PC-9 (cell line): Measurements from ENCODE around the gene TMEM267. TPM values are rescaled to one million over a fixed set of nuclear protein-coding genes. Genes with fewer than 3 reads are reported as not detected.

Source experiments
- BruUV-seq: library from RNA; stranded (reverse); fragments of 400-500 nt; replicated peaks from 2 replicates; lab custom pipeline; 2021; lab: Mats Ljungman, UMichigan
- CTCF ChIA-PET: fragments of 300-600 bp; sonication (Branson Sonifier 250); formaldehyde crosslinking; loops from one replicate; lab custom pipeline; 2022; ENCODE audit warnings: antibody characterized with exemption; lab: Charles Lee
- POLR2A ChIA-PET: fragments of 300-600 bp; sonication (Branson Sonifier 250); formaldehyde crosslinking; loops from one replicate; lab custom pipeline; 2022; ENCODE audit warnings: antibody characterized with exemption; ENCODE audit not compliant: unreplicated experiment; lab: Charles Lee
- DNase-seq, 2 experiments: peaks; one replicate each; pipeline versions ENCODE4 v3.0.0 to v3.0.0-alpha.2; 2015 to 2022; ENCODE audit warnings: mixed read lengths in 1 of 2
- H2AFZ ChIP-seq: fragments of 200-600 bp; sonication (generic); 2 replicates; pipeline ENCODE4 v1.8.1; 2017; ENCODE audit warnings: antibody characterized with exemption
- H3F3A ChIP-seq: fragments of 200-600 bp; sonication (generic); 2 replicates; pipeline ENCODE4 v1.8.1; 2017; ENCODE audit warnings: antibody characterized with exemption, mild to moderate bottlenecking, low read depth; ENCODE audit not compliant: insufficient read depth
- H3K27ac ChIP-seq: fragments of 200-600 bp; sonication (generic); 2 replicates; pipeline ENCODE4 v1.6.1; 2016; ENCODE audit warnings: mixed run types
- H3K27me3 ChIP-seq: fragments of 200-600 bp; sonication (generic); 2 replicates; pipeline ENCODE4 v1.6.1; 2016; ENCODE audit warnings: low read depth, mixed run types; ENCODE audit not compliant: insufficient read depth
- H3K36me3 ChIP-seq: fragments of 200-600 bp; sonication (generic); 2 replicates; pipeline ENCODE4 v1.6.1; 2016; ENCODE audit warnings: low read depth, mixed run types
- H3K4me1 ChIP-seq: fragments of 200-600 bp; sonication (generic); replicated peaks from 2 replicates; pipeline ENCODE4 v1.6.1; 2016; ENCODE audit warnings: mixed run types; ENCODE audit not compliant: insufficient read depth
- H3K4me2 ChIP-seq: fragments of 200-600 bp; sonication (generic); 2 replicates; pipeline ENCODE4 v1.6.1; 2017; ENCODE audit warnings: mixed run types
- H3K4me3 ChIP-seq: fragments of 200-600 bp; sonication (generic); 2 replicates; pipeline ENCODE4 v1.6.1; 2016; ENCODE audit warnings: mixed run types
- H3K79me2 ChIP-seq: fragments of 200-600 bp; sonication (generic); 2 replicates; pipeline ENCODE4 v1.6.1; 2017; ENCODE audit warnings: low read depth, mixed run types
- H3K9me2 ChIP-seq: fragments of 200-600 bp; sonication (generic); 2 replicates; pipeline ENCODE4 v1.8.1; 2017; ENCODE audit warnings: mild to moderate bottlenecking; ENCODE audit not compliant: insufficient read depth
- H3K9me3 ChIP-seq: fragments of 200-600 bp; sonication (generic); 2 replicates; pipeline ENCODE4 v1.8.1; 2016; ENCODE audit warnings: low read depth; ENCODE audit not compliant: insufficient read depth
- H4K20me1 ChIP-seq: fragments of 200-600 bp; sonication (generic); 2 replicates; pipeline ENCODE4 v1.8.1; 2017; ENCODE audit not compliant: insufficient read depth
- CTCF ChIP-seq: fragments of 200-600 bp; sonication (generic); conservative IDR thresholded peaks from 2 replicates; pipeline ENCODE4 v1.6.1; 2017; ENCODE audit warnings: mixed run types, antibody characterized with exemption, mild to moderate bottlenecking, moderate library complexity
- EZH2 ChIP-seq: fragments of 200-600 bp; sonication (generic); IDR thresholded peaks from 2 replicates; pipeline ENCODE4 v1.8.0; 2017; ENCODE audit warnings: antibody characterized with exemption, low read depth
- intact Hi-C: fragments of 100-400 bp; cut with micrococcal nuclease; formaldehyde crosslinking; loops from one replicate; pipeline ENCODE4 v1.10.0; 2022; ENCODE audit not compliant: unreplicated experiment
- total RNA-seq: library from RNA; stranded (reverse); gene quantifications from 2 replicates; pipeline ENCODE4 v1.2.3, GENCODE V29; 2021

Gene TMEM267
- total RNA-seq, 1 experiment from 2014 or later = 30.2 TPM

- H3K4me3 ChIP-seq = no peak overlapping the region
- H2AFZ ChIP-seq = no peak overlapping the region
- ChIA-PET CTCF (interaction anchor here (0.7 to 0.9 kb wide), 3 partner anchors 62 to 380 kb away, joined by 3 to 4 read pairs (median 4); partner anchors contain the start of gene TMEM267), POLR2A (interaction anchor here (0.5 to 0.7 kb wide), 4 partner anchors 9 to 102 kb away, joined by 3 to 10 read pairs (median 7); partner anchors contain the start of gene TMEM267)
- no peaks in the 10 kb centered on the region for H3K9me3 ChIP-seq
- H3K27ac ChIP-seq = peak overlapping the region; percentile 68
- no peak for TF ChIP-seq EZH2
- TF ChIP-seq CTCF = no peak
- no TSS peak for BruUV-seq
- H3K4me2 ChIP-seq = peak overlapping the region; percentile 50
- peak; percentile 56 to 95 for DNase-seq
- H3K9me2 ChIP-seq = no peaks in the 10 kb centered on the region
- H4K20me1 ChIP-seq = no peaks in the 10 kb centered on the region
- peaks cover 43% of the 10 kb centered on the region for H3K4me1 ChIP-seq
- no peaks in the 10 kb centered on the region for H3K36me3 ChIP-seq
- peaks cover 34% of the 10 kb centered on the region for H3F3A ChIP-seq
- H3K79me2 ChIP-seq = no peaks in the 10 kb centered on the region
- no peaks in the 10 kb centered on the region for H3K27me3 ChIP-seq
- intact Hi-C loops = loop anchor here (1.0 to 2.0 kb wide), 2 partner anchors 10 to 109 kb away; partner anchors contain the start of gene HMGCS1
Measured at GRCh38 chr5:43422143-43422542, 61.5 kb downstream of the TMEM267 start.

- Histone ChIP-seq H3K27me3 (no peaks in the 10 kb centered on the region), H3K27ac (peak overlapping the region; percentile 68)
Measured at GRCh38 chr5:43421450-43422133, 62.1 kb downstream of the TMEM267 start.

GRCh38 chr5:43420241-43420640 lies 63.4 kb downstream of the TMEM267 start:
- no peak overlapping the region for H3K27ac ChIP-seq
- H3K4me2 ChIP-seq = no peak overlapping the region
- H2AFZ ChIP-seq = no peak overlapping the region
- ChIA-PET POLR2A (no interaction called here), CTCF (no interaction called here)
- no TSS peak for BruUV-seq
- H3K4me1 ChIP-seq = peaks cover 39% of the 10 kb centered on the region
- no peak for TF ChIP-seq CTCF
- TF ChIP-seq EZH2 = no peak
- H3K27me3 ChIP-seq = no peaks in the 10 kb centered on the region
- no peaks in the 10 kb centered on the region for H3K36me3 ChIP-seq
- H3F3A ChIP-seq = peaks cover 22% of the 10 kb centered on the region
- intact Hi-C loops = no loop called here
- no peaks in the 10 kb centered on the region for H3K79me2 ChIP-seq
- no peak overlapping the region for H3K4me3 ChIP-seq
- H4K20me1 ChIP-seq = no peaks in the 10 kb centered on the region
- H3K9me2 ChIP-seq = no peaks in the 10 kb centered on the region
- no peaks in the 10 kb centered on the region for H3K9me3 ChIP-seq
- no peak for DNase-seq

More at GRCh38 chr5:43421450-43422133, 62.1 kb downstream of the TMEM267 start:
- no peaks in the 10 kb centered on the region for H3K9me3 ChIP-seq
- H3K79me2 ChIP-seq = no peaks in the 10 kb centered on the region
- H3F3A ChIP-seq = peaks cover 31% of the 10 kb centered on the region
- H3K4me3 ChIP-seq = 0 out of 2 replicates have a peak overlapping the region, but pooled peaks have one; percentile 2
- H3K4me1 ChIP-seq = peaks cover 43% of the 10 kb centered on the region
- no TSS peak for BruUV-seq
- no peak overlapping the region for H2AFZ ChIP-seq
- TF ChIP-seq EZH2 = no peak
- TF ChIP-seq CTCF = no peak
- CTCF ChIA-PET = interaction anchor here (0.7 to 0.9 kb wide), 3 partner anchors 63 to 379 kb away, joined by 3 to 4 read pairs (median 4); partner anchors contain the start of gene TMEM267
- no peaks in the 10 kb centered on the region for H4K20me1 ChIP-seq
- H3K4me2 ChIP-seq = peak overlapping the region; percentile 50
- no peak for DNase-seq
- no peaks in the 10 kb centered on the region for H3K36me3 ChIP-seq
- intact Hi-C loops = loop anchor here (1.0 to 2.0 kb wide), 2 partner anchors 11 to 109 kb away; partner anchors contain the start of gene HMGCS1
- no peaks in the 10 kb centered on the region for H3K9me2 ChIP-seq
- POLR2A ChIA-PET = interaction anchor here (0.5 to 0.8 kb wide), 2 partner anchors 8 to 62 kb away, joined by 3 read pairs; partner anchors contain the start of gene TMEM267
